NCI-H1930 (cell line): ENCODE measurements around the gene ST6GALNAC5.

ENCODE experiments used
- DNase-seq, 2 experiments: peaks; one replicate each; lab custom pipeline; 2025; lab: John Stamatoyannopoulos, UW

Gene ST6GALNAC5

GRCh38 chr1:77014073-77014788, 147.0 kb downstream of the ST6GALNAC5 start:
- DNase-seq, result no peak

GRCh38 chr1:77015748-77016341, 148.6 kb downstream of the ST6GALNAC5 start:
- DNase-seq, result no peak

- DNase-seq, result no peak
These were observed 149.2 kb downstream of the ST6GALNAC5 start for GRCh38 chr1:77016386-77016985.

- DNase-seq, result no peak
These were observed 151.0 kb downstream of the ST6GALNAC5 start for GRCh38 chr1:77018311-77018710.

- no peak for DNase-seq
These were observed 151.5 kb downstream of the ST6GALNAC5 start for GRCh38 chr1:77018761-77019160.

- no peak for DNase-seq
These were observed 154.5 kb downstream of the ST6GALNAC5 start for GRCh38 chr1:77021732-77022131.

- no peak for DNase-seq
These were observed 157.2 kb downstream of the ST6GALNAC5 start for GRCh38 chr1:77024500-77024899.

- no peak for DNase-seq
These were observed 158.3 kb downstream of the ST6GALNAC5 start for GRCh38 chr1:77025599-77025998.

- no peak for DNase-seq
These were observed 158.9 kb downstream of the ST6GALNAC5 start for GRCh38 chr1:77026135-77026534.

GRCh38 chr1:77026640-77027039, 159.4 kb downstream of the ST6GALNAC5 start:
- DNase-seq, result no peak

- no peak for DNase-seq
These were observed 160.6 kb downstream of the ST6GALNAC5 start for GRCh38 chr1:77027847-77028246.

- no peak for DNase-seq
These were observed 163.3 kb downstream of the ST6GALNAC5 start for GRCh38 chr1:77030401-77031105.

- DNase-seq, result peak; percentile 78 to 84
These were observed 163.9 kb downstream of the ST6GALNAC5 start for GRCh38 chr1:77031106-77031662.

- DNase-seq, result no peak
These were observed 169.3 kb downstream of the ST6GALNAC5 start for GRCh38 chr1:77036560-77036959.

- DNase-seq, result no peak
These were observed 169.8 kb downstream of the ST6GALNAC5 start for GRCh38 chr1:77037038-77037437.

GRCh38 chr1:77038000-77038399, 170.7 kb downstream of the ST6GALNAC5 start:
- DNase-seq, result no peak

- no peak for DNase-seq
These were observed 171.8 kb downstream of the ST6GALNAC5 start for GRCh38 chr1:77039111-77039510.

GRCh38 chr1:77039739-77040138, 172.5 kb downstream of the ST6GALNAC5 start:
- no peak for DNase-seq

GRCh38 chr1:77040826-77041225, 173.5 kb downstream of the ST6GALNAC5 start:
- no peak for DNase-seq

- no peak for DNase-seq
These were observed 177.0 kb downstream of the ST6GALNAC5 start for GRCh38 chr1:77044133-77044849.

GRCh38 chr1:77047575-77047974, 180.3 kb downstream of the ST6GALNAC5 start:
- DNase-seq, result no peak
